GM11168 (cell line): ENCODE measurements around the gene RPL19.

ENCODE experiments used
- in situ Hi-C: fragments of 300-500 bp; cut with MboI; formaldehyde crosslinking; loops from one replicate; pipeline ENCODE4 v1.12.0; 2022; ENCODE audit warnings: low sequenced_read_pairs; ENCODE audit not compliant: unreplicated experiment

Gene RPL19

GRCh38 chr17:39170558-39170957 is 29.5 kb upstream of the RPL19 start:
- in situ Hi-C loops: no loop called here

- in situ Hi-C loops: no loop called here
These were observed 28.1 kb upstream of the RPL19 start for GRCh38 chr17:39171933-39172332.

DNA sequence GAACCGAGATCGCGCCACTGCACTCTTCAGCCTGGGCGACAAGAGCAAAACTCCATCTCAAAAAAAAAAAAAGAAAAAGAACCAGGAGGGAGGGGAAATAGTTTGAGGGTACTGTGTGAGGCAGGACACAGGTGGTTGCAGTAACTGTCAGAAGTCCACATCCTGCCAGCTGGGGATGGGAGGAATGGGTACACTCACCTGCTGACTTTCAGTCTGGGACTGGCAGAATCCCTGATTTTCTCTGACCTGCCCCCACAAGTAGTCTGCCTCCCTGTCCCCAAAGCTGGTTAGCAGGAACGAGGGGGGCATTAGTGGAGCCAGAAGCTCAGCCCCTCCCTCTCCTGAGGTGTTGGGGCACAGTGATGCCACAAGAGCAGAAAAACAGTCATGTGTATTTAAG is 27.0 kb upstream of the RPL19 start:
- in situ Hi-C loops: no loop called here

DNA sequence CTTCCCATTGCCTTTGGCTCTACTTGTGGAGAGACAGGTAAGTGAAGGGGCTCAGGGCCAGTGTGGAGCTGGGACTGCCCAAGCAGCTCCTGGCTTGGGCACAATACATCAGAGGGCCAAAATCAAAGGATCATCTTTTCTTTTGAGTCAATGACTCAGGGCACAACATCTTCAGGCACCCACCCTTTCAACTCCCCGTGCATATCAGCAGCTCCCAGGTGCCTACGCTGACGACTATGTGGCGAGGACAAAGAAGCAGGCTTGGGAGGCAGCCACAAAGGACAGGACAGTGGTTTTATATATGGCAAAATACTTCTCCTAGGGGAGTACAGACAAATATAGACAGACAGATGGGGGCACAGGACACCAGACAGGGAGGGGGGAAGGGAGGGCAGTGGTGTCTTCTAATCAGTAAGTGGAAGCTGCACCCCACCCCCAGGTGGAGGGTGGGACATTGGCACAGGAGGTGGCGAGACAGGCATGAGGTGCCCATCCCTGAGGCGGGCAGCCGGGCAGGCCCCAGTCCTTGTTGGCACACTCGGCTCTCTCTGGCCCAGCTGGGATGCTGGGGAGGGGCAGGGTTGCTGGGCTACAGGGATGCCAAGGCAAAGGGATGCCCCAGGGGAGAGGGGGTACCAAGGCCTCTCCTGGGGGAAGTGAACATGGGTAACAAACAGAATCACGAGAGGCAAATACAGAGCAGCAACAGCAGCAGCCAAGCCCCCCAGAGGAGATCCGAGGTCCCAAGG is 26.4 kb upstream of the RPL19 start:
- in situ Hi-C loops: no loop called here

DNA sequence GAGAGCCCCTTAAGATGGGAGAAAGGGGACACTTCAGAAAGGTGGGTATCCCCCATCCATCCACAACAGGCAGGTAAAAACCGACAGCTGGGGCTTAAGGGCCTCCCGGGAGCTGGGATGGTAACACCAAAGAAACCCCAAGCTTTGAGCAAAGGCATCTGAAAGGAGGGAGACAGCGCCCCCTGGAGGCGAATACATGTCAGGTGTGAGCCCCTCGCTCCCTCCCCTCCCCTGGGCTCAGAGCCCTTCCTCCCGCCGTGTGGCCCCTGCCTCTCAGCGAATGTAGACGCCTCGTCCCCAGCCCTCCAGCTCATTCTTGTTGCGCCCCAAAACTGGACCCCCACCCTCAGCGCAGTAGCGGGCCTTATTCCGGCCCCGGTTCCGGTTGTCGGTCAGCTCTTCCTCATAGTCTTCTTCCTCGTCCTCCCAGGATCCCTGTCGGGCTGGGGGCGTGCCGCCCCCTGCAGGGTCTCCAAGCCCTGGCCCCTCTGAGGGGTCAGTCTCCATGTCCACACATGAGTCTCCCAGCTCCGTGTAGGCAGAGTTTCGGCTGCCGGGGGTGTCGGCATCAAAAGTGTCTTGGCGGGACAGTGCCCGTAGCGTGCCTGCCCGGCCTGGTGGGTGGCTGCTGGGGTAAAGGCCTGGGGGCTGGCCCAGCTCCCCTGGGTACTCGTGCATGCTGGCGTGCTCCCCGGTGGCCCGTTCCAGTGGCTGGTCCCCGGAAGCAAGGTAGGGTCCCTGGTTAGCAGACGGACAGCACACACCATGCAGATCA is 25.0 kb upstream of the RPL19 start:
- in situ Hi-C loops: no loop called here

- in situ Hi-C loops: no loop called here
These were observed 24.4 kb upstream of the RPL19 start for GRCh38 chr17:39175695-39176093.

GRCh38 chr17:39177256-39177655 is 22.8 kb upstream of the RPL19 start:
- in situ Hi-C loops: no loop called here

DNA sequence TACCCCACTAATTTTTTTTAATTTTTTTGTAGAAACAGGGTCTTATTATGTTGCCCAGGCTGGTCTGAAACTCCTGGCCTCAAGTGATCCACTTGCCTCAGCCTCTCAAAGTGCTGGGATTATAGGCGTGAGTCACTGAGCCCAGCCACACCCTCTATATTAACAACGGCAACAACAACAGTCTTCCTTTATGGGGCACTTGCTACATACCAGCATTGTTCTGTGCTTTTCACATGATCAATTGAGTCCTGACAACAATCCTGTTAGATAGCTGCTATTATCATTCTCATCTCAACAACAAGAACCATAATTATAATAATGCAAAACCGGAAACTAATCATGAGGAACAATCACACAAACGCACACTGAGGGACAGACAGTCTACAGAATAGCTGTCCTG is 21.5 kb upstream of the RPL19 start:
- in situ Hi-C loops: no loop called here

GRCh38 chr17:39181303-39181702 is 18.8 kb upstream of the RPL19 start:
- in situ Hi-C loops: no loop called here

DNA sequence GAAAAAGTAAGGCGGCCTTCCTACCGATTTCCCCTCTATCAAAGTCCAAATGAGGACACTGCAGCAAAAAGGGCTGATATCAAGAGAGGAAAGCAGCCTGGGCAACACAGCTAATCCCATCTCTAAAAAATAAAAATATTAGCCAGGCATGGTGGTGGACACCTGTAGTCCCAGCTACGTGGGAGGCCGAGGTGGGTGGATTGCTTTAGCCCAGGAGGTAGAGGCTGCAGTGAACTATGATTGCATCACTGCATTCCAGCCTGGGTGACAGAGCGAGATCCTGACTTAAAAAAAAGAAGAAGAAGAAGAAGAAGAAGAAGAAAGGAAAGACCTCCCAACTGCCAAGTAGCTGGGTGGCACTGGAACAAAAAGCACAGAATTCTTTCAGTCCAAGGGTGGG is 17.0 kb upstream of the RPL19 start:
- in situ Hi-C loops: no loop called here

GRCh38 chr17:39183720-39184119 is 16.4 kb upstream of the RPL19 start:
- in situ Hi-C loops: no loop called here

GRCh38 chr17:39186481-39187002 is 13.5 kb upstream of the RPL19 start:
- in situ Hi-C loops: no loop called here

- in situ Hi-C loops: no loop called here
These were observed 12.8 kb upstream of the RPL19 start for GRCh38 chr17:39187152-39187830.

DNA sequence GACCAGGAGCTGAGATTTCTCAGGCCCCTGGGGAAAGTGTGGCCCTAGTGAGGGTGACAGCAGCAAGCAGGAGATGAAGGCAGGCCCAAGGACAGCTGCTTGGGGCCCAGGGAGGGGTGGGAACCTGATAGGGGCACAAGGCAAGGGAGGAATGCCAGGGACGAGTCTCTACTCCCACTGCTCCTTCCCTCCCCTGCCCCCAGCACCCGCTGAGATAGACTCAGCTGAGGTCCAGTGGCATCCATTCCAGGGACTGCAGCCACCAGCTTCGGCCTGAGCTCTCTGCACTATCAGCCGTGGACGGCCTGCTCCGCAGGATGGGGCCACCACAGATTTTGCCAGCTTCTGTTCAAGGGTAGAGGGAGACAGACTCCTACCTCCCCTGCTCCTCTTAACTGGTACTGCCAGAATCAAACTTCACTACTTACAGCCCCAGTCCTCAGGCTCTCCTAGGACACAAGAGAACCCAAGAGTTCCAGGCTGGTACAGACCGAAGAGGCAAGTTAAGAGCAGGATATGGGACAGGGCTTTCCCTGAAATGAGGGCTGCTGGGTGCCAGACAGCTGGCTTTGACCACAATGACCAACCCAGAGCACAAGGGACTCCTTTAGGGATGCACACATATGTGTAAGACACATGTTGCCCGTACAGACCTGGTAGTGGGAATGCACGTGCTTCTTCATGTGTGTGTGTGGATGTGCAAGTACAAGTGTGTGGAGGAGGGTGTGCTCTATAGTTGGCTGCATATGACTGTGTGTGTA is 8.2 kb upstream of the RPL19 start:
- in situ Hi-C loops: no loop called here

DNA sequence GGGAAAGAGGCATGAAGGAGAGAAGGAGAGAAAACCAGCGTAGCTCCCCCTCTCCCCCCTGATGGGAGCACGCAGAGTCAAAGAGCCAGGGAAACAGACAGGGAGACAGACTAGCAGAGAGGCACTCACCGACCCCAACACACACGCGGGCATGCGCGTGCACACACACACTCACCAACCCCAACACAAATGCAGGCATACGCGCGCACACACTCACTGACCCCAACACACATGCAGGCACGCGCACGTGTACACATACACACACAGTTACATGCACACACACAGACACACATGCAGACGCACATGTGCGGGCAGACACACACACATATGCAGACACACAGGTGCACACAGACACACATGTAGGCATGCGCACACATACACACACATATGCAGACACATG is 7.2 kb upstream of the RPL19 start:
- in situ Hi-C loops: no loop called here

DNA sequence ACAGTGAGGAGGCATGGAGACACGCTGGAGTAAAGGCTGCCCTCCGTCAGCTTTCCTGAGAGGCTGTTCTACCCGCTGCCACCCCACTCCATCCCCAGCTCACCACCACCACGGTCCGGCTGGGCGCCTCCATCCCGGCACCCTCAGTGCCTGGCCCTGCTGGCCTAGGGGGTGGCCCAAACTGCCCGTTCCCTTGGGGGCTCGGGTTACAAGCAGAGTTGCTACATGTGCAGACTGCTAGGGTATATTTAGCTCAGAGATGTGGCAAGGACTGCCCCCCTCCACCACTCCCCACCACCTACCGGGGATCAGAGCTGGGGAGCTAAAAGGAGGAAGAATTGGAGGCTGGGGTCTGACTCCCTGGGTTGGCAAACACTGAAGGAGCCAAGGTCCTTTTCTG is 6.7 kb upstream of the RPL19 start:
- in situ Hi-C loops: no loop called here

DNA sequence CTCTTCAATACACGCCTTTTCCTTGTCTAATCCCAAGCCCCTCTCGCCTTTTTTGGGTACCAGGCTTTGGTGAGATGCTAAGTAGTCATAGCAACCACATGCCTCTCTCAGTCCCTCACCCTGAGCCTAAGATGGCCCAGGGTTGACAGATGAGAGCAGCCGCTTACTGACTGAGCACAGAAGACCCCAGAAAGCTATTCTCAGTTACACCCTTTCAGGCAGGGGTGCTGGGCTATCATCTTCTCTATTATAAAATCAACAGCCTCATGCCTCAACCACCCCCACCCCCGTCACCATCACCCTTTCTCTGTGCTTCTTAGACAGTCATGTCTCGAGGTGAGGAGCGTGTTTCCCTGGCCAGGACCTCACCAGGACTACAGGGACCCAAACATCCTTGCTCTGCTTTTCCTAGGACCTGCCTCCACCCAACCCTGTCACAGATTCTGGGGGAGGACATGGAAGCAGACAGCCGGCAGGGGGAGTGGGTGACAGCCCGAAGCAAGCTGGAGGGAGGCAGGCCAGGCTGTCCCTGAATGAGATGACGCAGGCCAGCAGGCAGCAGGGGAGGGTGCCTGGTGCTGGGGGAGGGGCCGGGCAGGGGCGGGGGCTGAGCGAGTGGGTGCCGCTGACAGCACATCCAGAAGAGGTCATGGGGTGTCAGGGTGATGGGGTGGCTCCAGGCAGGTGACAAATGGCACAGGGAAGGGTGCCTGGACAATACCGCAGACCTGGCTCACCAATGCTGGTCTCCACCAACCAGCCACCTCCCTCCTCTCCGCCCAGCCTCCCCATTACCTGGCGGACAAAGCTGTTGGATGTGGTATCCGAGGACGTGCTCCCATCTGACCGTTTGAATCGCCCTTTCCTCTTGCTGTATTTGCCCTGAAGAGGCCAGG is 5.7 kb upstream of the RPL19 start:
- in situ Hi-C loops: no loop called here

GRCh38 chr17:39194985-39195524 is 5.0 kb upstream of the RPL19 start:
- in situ Hi-C loops: no loop called here

- in situ Hi-C loops: no loop called here
These were observed 4.4 kb upstream of the RPL19 start for GRCh38 chr17:39195568-39196160.
